Fibroblast of pulmonary artery (primary cell): ENCODE data around the gene B3GLCT.

Source experiments
- DNase-seq: peaks from one replicate; pipeline ENCODE4 v3.0.0-alpha.2; 2010; ENCODE audit warnings: low read depth
- H3K4me3 ChIP-seq: replicated peaks from 2 replicates; pipeline ENCODE4 v1.5.1; 2011; ENCODE audit warnings: low read depth, mild to moderate bottlenecking, control low read depth, low read length, moderate library complexity
- TF ChIP-seq, protein P1 (sequence below): IDR thresholded peaks from 2 replicates; pipeline ENCODE4 v1.5.1; 2011; ENCODE audit warnings: mild to moderate bottlenecking, control low read depth, low read length, inconsistent platforms; ENCODE audit errors: missing control alignments

The B3GLCT gene

DNA sequence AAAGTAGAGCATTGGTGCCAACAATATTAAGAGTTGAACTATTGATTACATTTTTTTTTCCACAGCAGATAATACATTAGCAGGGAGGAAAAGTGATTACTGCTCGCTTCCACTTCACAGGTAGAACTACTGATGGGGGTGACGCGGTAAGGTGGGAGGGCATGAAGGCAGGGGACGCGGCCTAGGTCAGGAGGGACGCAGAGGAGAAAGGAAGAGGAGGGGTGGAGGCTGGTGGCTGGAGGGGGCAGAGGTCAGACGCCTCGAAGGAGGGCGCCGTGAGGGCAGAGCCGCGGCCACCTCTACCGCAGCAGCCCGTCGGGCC is 287 bp upstream of the B3GLCT start:
- TF ChIP-seq, protein P1, sequence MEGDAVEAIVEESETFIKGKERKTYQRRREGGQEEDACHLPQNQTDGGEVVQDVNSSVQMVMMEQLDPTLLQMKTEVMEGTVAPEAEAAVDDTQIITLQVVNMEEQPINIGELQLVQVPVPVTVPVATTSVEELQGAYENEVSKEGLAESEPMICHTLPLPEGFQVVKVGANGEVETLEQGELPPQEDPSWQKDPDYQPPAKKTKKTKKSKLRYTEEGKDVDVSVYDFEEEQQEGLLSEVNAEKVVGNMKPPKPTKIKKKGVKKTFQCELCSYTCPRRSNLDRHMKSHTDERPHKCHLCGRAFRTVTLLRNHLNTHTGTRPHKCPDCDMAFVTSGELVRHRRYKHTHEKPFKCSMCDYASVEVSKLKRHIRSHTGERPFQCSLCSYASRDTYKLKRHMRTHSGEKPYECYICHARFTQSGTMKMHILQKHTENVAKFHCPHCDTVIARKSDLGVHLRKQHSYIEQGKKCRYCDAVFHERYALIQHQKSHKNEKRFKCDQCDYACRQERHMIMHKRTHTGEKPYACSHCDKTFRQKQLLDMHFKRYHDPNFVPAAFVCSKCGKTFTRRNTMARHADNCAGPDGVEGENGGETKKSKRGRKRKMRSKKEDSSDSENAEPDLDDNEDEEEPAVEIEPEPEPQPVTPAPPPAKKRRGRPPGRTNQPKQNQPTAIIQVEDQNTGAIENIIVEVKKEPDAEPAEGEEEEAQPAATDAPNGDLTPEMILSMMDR, result no peak
- H3K4me3 ChIP-seq, result peak overlapping the region; percentile 57

DNA sequence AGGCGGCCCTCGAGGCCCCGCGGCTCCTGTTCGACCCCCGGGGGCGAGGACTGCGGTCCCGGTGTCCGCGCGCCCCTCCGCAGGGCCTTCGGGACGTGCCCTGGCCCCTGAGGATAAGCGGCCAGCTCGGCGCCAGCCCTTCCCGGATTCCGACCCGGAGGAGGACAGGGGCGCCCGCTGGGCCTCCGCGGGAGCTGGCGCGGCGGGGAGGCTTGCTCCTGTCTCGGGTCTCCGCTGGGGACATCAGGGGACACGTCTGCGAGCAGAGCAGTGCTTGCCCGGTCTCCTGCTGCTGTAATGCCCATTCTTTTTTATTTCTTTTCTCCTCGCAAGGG is 829 bp downstream of the B3GLCT start:
- TF ChIP-seq, protein P1, result no peak
- peak overlapping the region; percentile 57 for H3K4me3 ChIP-seq
- no peak for DNase-seq

More for the DNA sequence above, 287 bp upstream of the B3GLCT start:
- DNase-seq, result no peak

DNA sequence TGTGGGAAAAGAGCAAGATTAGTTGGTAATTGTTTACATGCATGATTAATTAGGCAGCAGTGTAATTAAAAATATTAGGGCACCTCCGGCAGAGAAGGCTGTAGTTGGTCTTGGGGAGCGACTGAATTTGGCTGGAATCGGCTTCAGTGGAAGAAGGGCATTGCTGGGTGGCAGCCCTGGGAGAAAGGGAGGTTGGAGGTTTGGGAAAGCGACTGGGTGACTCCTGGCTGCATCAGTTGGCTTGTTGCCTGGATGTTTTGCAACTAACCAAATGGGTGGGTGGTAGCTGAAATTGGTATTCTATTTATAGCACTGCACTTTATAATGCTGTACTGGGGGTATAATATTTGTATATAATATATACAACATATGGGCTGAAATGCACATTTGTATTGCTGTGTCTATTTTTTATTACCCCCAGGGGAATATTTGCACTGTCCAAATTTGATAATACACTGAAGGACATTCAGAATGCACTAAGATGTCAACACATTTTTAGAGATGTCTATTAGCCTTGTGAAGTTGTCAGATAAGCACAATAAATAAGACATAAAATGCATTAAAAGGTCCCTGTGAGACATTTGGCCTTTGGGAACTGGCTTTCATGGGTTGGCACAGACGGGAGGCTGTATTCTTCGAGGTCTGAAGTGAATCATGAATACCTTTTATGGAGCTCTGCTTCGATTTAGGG is 1.7 kb downstream of the B3GLCT start:
- H3K4me3 ChIP-seq, result peak overlapping the region; percentile 57
- TF ChIP-seq, protein P1, result no peak
- DNase-seq, result peak; percentile 67

DNA sequence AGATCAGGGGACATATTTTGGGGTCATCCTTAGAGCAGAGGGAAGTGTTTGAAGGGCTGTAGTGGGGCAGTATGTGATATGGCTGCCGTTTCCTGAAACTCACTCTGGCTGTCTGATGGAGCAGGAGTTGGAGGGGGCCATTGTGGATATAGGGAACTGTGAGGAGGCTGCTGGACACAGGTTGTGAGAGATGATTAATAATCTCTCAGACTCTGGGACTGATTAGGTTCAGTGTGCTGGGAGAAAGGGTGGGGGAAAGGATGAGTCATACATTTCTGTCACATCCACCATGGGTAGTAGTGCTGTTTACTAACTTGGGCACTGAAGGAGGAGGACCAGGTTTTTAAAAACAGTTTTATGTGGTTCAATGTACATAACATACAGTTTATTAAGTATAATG is 4.8 kb downstream of the B3GLCT start:
- no peak overlapping the region for H3K4me3 ChIP-seq
- DNase-seq, result peak; percentile 64
- TF ChIP-seq, protein P1, result no peak

DNA sequence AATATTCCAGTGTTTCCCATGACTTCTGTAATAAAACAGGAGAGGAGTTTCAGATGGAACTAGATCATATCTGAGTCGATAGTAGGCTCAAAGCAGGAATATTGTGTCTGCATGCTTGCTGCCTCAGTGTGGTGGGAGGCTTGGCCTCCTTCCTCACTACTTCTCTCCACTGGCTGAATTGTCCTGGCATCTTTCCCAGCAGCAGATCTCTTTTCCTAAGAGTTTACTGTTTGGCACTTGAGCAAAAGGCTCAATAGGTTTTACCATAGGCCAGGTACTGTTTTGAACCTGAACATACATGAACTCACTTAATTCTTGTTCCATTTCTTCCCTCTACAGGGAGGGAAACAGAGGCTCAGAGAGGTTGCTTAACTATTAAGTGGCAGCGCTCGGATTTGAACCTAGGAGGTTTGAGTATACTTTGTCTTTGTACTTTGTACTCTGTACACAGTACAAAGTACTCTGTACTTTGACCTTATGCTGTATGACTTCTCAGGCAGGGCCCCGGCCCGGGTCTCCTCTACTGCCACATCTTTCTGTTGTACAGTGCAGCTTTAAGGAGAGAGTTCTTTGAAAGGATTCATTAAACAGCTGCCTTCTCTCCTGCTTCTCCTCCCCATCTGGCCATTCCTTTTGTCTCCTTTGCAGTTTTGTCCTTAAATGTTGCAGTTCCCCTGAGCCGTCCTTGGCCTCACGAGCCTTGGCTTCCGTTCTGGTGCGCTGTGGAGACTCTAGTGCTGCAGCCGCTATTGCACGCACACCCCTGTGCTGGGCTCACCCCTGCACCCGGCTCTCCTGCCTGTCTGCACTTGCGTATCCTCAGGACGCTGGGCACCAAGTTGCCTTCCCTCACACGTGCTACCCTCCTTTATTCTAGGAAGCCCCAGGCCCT is 8.1 kb downstream of the B3GLCT start:
- H3K4me3 ChIP-seq, result no peak overlapping the region
- peak; percentile 77 for DNase-seq
- TF ChIP-seq, protein P1, result no peak

DNA sequence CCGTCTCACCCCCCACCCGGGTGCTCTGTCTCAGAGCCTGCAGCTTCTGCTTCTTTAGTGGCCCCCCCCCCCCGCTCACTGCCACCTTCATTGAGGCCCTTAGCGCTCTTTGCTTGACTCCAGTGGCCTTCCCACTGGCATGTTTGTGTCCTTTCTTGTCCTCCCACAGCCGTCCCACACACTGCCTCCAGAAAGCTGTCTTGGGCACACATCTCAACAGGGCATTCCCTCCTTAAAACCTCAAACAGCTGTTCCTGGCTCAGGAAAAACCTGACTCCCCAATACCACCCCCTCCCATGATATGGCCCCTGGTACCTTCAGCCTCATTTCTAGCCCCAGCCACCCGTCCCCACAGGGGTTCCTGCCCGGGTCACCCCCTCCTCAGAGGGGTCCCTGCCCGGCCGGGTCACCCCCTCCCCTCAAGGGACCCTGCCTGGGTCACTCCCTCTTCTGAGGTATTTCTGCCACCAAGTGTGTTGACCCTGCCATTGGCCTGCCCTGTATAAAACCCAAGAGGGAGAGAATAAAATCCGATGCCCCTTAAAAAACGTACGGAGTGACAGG is 8.9 kb downstream of the B3GLCT start:
- DNase-seq, result no peak
- TF ChIP-seq, protein P1, result no peak
- no peak overlapping the region for H3K4me3 ChIP-seq
